Measurements from ENCODE around the gene NCKAP5.

Gene NCKAP5

DNA sequence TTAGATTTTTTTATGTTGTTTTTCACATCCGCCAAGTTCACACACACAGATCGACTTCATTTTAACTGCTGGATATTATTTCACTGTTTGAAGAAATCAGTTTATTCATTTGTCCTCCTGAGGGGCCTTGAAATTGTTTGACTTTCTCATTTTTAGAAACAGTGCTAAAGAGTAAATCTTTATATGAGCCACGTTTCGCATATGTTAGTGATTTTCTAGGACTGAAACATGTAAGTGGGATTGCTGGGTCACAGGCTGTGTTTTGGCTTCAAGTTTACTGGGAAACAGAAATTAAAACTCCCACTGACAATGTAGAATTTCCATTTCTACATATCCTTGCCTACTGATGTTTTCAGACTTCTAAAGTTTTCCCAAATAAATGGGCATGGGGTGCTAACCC lies 363.8 kb downstream of the NCKAP5 start:
- TF ChIP-seq TAF1 (IDR thresholded peaks at IDR 0.05; ENCODE audit: borderline replicate concordance, low read depth, low read length) (no peak), POLR2AphosphoS5 (IDR thresholded peaks at IDR 0.05; ENCODE audit: low read depth, low read length) (no peak), POLR2A (IDR thresholded peaks at IDR 0.05; ENCODE audit: low read depth, low read length) (no peak)
- FAIRE-seq = no peak

DNA sequence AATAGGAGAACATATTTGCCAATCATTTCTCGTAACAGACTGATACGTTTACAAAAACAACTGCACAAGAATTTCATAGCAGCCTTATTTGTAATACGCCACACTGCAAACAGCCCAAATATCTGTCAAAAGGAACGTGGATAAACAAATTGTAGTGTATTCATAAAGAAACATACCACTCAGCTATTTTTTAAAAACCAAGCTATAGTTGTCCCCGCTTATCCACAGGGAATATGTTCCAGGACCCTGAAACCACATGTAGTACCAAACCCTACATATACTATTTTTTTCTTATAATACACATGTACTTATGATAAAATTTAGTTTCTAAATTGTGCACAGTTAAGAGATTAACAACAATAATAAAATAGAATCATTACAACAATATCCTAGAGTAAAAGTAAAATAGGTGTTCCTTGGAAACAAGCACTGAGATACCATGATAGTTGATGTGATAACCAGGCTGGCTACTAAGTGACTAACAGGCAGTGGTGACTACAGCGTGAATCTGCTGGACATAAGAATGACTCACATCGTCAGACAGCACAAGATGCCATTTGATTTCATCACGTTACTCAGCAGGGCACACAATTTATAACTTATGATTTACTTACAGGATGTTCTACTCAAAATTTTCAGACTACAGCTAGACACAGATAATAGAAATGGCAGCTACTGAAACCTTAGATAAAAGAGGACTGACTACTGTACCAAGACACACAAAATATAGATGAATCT lies 367.4 kb downstream of the NCKAP5 start:
- TF ChIP-seq POLR2A (IDR thresholded peaks at IDR 0.05; ENCODE audit: low read depth, low read length) (no peak), POLR2AphosphoS5 (IDR thresholded peaks at IDR 0.05; ENCODE audit: low read depth, low read length) (no peak)
- DNase-seq (ENCODE audit: insufficient read length) = no peak
- no peak for FAIRE-seq

More for the DNA sequence above, 363.8 kb downstream of the NCKAP5 start:
- DNase-seq (ENCODE audit: insufficient read length) = no peak

DNA sequence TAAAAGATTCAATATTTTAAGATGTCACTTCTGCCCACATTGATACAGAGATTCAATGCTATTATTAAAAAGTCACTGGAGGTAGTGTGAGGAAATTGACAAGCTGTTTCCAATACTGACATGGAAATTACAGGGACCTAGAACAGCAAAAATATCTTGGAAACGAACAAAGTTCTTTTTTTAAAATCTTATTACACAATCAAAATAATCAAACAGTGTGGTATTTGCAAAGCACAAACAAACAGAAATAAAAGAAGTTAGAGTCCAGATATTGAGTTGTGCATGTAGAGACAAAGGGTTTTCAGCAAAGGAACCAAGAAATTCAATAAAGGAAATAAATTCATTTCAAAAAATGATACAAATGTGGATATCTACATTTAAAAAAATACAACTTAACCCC lies 369.6 kb downstream of the NCKAP5 start:
- DNase-seq (ENCODE audit: insufficient read length) = no peak
- no peak for FAIRE-seq
- TF ChIP-seq POLR2A (IDR thresholded peaks at IDR 0.05; ENCODE audit: low read depth, low read length) (no peak), POLR2AphosphoS5 (IDR thresholded peaks at IDR 0.05; ENCODE audit: low read depth, low read length) (no peak), TAF1 (IDR thresholded peaks at IDR 0.05; ENCODE audit: borderline replicate concordance, low read depth, low read length) (no peak)

DNA sequence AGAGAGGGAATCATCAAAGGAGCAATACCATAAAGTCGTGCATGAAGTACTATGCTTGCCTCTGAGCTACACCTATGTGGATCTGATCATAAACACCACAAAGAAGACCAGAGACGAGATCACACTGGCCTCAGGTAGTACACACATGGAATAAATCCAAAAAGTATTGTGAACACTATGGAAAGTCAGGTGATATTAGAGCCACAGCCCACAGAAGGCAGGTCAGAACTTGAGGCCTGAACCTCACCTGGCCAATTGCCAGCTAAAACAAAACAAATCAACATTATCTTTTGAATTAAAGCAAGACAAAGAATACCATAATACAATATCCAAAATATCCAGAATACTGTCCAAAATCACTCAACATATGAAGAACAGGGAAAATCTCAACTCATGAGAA lies 371.1 kb downstream of the NCKAP5 start:
- TF ChIP-seq POLR2A (IDR thresholded peaks at IDR 0.05; ENCODE audit: low read depth, low read length) (no peak), TAF1 (IDR thresholded peaks at IDR 0.05; ENCODE audit: borderline replicate concordance, low read depth, low read length) (no peak), POLR2AphosphoS5 (IDR thresholded peaks at IDR 0.05; ENCODE audit: low read depth, low read length) (no peak)
- FAIRE-seq (no peak), DNase-seq (ENCODE audit: insufficient read length) (no peak)

DNA sequence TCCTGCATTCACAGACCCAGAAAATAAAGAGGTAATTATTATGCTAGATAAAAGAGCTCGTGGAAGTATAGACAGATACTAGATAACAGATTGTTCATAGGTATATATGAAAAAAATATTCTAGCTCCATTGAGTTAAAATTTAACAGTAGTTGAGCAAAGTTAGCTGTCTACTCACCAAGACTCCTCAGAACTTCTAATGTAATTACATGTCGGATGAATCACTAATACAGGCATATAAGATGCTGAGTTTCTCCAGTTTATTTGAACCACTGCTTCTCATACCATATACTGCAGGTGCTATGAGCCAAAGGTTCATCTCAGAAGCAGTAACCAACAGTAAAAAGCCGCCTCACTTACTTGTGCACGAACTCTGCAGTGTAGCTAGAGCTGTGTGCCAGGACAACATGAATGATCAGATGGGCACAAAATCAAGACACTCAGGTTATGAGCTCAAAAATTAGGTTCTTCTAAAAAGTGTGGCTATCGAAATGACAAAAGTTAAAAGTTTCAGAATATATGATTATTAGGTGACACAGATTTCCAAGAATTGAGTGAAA lies 373.4 kb downstream of the NCKAP5 start:
- FAIRE-seq = no peak
- no peak for DNase-seq (ENCODE audit: insufficient read length)
- TF ChIP-seq POLR2AphosphoS5 (IDR thresholded peaks at IDR 0.05; ENCODE audit: low read depth, low read length) = no peak
- no peak for TF ChIP-seq TAF1 (IDR thresholded peaks at IDR 0.05; ENCODE audit: borderline replicate concordance, low read depth, low read length)
- no peak for TF ChIP-seq POLR2A (IDR thresholded peaks at IDR 0.05; ENCODE audit: low read depth, low read length)

DNA sequence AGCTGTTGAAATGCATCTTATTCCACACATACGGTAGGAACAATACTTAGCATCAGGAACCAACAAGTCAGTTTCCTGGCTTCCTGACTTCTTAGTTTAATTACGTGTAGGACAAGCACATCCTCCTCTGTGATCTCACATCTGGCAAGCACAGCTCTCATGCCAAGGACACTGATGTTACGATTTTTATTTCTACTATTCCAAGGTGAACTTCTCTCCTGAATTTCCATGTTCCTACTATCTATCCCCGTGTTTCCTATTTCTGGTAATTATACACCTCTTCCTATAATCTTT lies 374.0 kb downstream of the NCKAP5 start:
- FAIRE-seq (no peak), DNase-seq (ENCODE audit: insufficient read length) (no peak)
- TF ChIP-seq POLR2AphosphoS5 (IDR thresholded peaks at IDR 0.05; ENCODE audit: low read depth, low read length) (no peak), POLR2A (IDR thresholded peaks at IDR 0.05; ENCODE audit: low read depth, low read length) (no peak), TAF1 (IDR thresholded peaks at IDR 0.05; ENCODE audit: borderline replicate concordance, low read depth, low read length) (no peak)

DNA sequence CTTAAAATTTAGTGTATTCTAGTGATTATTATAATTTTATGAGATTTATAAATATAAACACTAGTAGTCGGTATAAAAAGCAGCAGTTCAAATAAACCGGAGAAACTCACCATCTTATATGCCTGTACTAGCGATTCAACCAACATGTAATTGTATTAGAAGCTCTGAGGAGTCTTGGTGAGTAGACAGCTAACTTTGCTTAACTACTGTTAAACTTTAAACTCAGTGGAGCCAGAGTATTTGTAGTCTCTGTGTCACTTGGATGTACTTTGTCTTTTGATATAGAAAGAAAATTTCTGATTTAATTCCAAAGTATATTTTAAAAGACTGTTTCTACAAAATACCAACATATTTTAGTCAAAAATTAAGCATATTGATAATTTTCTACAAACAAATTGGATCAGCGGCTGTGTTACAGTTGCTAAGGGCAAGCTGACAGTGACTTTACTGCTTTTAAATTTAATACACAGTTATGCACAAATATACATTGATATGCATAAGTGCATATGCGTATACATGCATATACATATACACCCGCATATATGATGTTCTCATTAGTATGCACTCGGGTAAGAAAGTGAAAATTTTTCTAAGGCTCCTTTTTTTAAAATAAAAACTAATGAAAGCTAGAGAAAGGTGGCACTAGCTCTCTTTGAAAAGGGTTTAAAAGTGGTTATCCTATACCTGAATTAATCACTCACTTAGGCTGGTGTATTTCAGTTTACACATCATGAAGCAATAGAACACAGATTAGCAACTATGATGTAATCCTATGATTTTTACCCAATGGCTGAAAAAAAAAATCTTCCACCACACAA lies 374.5 kb downstream of the NCKAP5 start:
- DNase-seq (ENCODE audit: insufficient read length) = no peak
- TF ChIP-seq TAF1 (IDR thresholded peaks at IDR 0.05; ENCODE audit: borderline replicate concordance, low read depth, low read length) = no peak
- TF ChIP-seq POLR2A (IDR thresholded peaks at IDR 0.05; ENCODE audit: low read depth, low read length) = no peak
- TF ChIP-seq POLR2AphosphoS5 (IDR thresholded peaks at IDR 0.05; ENCODE audit: low read depth, low read length) = no peak
- FAIRE-seq = no peak

DNA sequence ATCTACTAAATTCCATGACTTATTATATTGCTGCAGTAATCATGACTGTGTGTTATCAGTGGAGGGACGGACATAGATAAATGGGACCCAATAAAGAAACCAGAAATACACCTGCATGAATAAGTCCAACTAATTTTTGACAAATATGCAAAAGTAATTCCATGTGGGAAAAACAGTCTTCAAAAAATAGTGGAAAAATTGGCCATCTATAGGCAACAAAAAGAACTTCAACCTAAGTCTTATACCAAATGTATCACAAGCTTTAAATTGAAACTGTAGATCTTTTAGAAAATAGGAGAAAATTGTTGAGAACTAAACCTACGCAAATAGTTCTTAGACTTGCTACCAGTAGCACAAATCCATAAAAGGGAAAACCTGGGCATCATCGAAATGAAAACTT lies 376.2 kb downstream of the NCKAP5 start:
- DNase-seq (ENCODE audit: insufficient read length) (no peak), FAIRE-seq (no peak)

DNA sequence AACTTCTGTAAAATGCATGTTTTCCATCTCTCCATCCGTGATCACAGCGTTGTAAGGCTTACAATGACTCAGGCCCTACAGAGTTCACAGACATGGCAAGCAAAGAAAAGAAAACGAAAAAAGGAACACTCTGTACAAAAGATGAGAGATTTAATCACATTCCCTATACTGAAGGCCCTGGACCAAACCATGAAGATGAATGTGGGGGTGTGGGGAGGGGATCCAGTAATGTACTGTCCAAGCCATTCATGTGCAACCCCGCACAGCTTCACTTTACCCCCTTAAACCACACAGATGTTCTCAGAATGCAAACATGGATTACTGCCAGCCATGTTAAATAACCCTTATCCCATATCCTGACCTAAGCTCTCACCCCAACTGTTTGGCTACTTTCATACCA lies 391.1 kb downstream of the NCKAP5 start:
- TF ChIP-seq TAF1 (IDR thresholded peaks at IDR 0.05; ENCODE audit: borderline replicate concordance, low read depth, low read length) (no peak), POLR2AphosphoS5 (IDR thresholded peaks at IDR 0.05; ENCODE audit: low read depth, low read length) (no peak), POLR2A (IDR thresholded peaks at IDR 0.05; ENCODE audit: low read depth, low read length) (no peak)
- FAIRE-seq (no peak), DNase-seq (ENCODE audit: insufficient read length) (no peak)

More for the DNA sequence above, 376.2 kb downstream of the NCKAP5 start:
- no peak for TF ChIP-seq POLR2A (IDR thresholded peaks at IDR 0.05; ENCODE audit: low read depth, low read length)
- TF ChIP-seq POLR2AphosphoS5 (IDR thresholded peaks at IDR 0.05; ENCODE audit: low read depth, low read length) = no peak
- no peak for TF ChIP-seq TAF1 (IDR thresholded peaks at IDR 0.05; ENCODE audit: borderline replicate concordance, low read depth, low read length)

DNA sequence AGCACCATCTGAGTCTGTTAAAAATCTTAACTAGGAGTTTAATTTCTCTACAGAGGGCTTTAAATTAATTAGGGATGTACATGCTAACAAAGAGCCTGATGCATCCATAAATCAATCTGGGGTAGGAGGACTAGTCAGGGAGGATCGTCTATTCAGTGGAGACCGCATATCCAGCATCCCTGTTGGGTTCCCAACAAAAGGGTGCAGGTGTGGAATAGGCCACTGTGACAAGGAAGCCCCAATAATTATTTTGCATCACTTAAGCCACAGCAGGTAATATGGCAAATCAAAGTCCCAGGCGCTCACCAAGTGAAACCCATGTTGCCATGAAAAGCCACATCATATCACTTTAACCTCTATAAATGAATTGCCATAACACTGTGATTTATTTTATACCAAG lies 392.3 kb downstream of the NCKAP5 start:
- TF ChIP-seq POLR2AphosphoS5 (IDR thresholded peaks at IDR 0.05; ENCODE audit: low read depth, low read length) = no peak
- no peak for TF ChIP-seq TAF1 (IDR thresholded peaks at IDR 0.05; ENCODE audit: borderline replicate concordance, low read depth, low read length)
- TF ChIP-seq POLR2A (IDR thresholded peaks at IDR 0.05; ENCODE audit: low read depth, low read length) = no peak
- DNase-seq (ENCODE audit: insufficient read length) (no peak), FAIRE-seq (no peak)

DNA sequence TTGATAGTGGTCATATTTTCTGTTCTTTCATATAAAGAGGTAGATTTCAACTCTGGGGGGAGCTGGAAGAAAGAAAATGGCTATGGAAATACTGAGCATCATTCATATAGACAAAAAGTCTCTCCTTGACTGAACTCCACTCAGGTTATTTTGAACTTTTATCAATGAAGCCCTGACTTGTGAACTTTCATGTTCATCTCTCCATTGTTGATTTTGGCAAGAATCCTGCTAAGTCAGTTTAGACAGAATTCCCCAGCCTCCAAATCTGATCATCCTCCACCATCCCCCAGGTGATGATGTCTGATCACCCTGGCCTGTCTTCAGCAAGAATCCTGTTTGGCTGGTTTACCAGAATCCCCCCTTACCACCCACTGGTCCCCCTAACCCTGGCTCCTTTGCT lies 395.0 kb downstream of the NCKAP5 start:
- TF ChIP-seq POLR2A (IDR thresholded peaks at IDR 0.05; ENCODE audit: low read depth, low read length) (no peak), TAF1 (IDR thresholded peaks at IDR 0.05; ENCODE audit: borderline replicate concordance, low read depth, low read length) (no peak), POLR2AphosphoS5 (IDR thresholded peaks at IDR 0.05; ENCODE audit: low read depth, low read length) (no peak)
- DNase-seq (ENCODE audit: insufficient read length) (no peak), FAIRE-seq (no peak)

Data from GM12892 (cell line).